Lower lobe of right lung (tissue), 2 donors: Measurements from ENCODE around the gene CHST13. TPM values are rescaled to one million over a fixed set of nuclear protein-coding genes. Genes with fewer than 3 reads are reported as not detected.
A peak's percentile ranks its signal among the peaks of the same experiment; 100 is the strongest.

Source experiments
- ATAC-seq, 2 donors: fragments of 200-7000 bp; cut with Tn5 transposase; one replicate each; pipeline ENCODE4 v1.9.1; 2020 to 2022; ENCODE audit warnings: mild to moderate bottlenecking in 2 of 2, moderate library complexity in 2 of 2
- DNase-seq: peaks from one replicate; pipeline ENCODE4 v3.0.0-alpha.2; 2020
- H3K27ac ChIP-seq: fragments of 200-600 bp; one replicate; pipeline ENCODE4 v1.8.0; 2022
- H3K27me3 ChIP-seq: fragments of 200-600 bp; one replicate; pipeline ENCODE4 v1.8.0; 2022; ENCODE audit warnings: low read depth
- H3K36me3 ChIP-seq: fragments of 200-600 bp; one replicate; pipeline ENCODE4 v1.8.0; 2022; ENCODE audit warnings: mild to moderate bottlenecking
- H3K4me1 ChIP-seq: fragments of 200-600 bp; one replicate; pipeline ENCODE4 v1.8.0; 2022
- H3K4me3 ChIP-seq: fragments of 200-600 bp; one replicate; pipeline ENCODE4 v1.8.0; 2022; ENCODE audit warnings: mild to moderate bottlenecking
- H3K9me3 ChIP-seq: fragments of 200-600 bp; one replicate; pipeline ENCODE4 v1.8.0; 2022
- CTCF ChIP-seq: fragments of 200-600 bp; IDR thresholded peaks from one replicate; pipeline ENCODE4 v1.8.0; 2022; ENCODE audit warnings: antibody characterized with exemption, mild to moderate bottlenecking
- intact Hi-C: fragments of 100-400 bp; cut with DNase I; formaldehyde crosslinking; loops from one replicate; pipeline ENCODE4 v1.11.0; 2022
- total RNA-seq: library from RNA; stranded (reverse); fragmentation: NEBNext Ultra II Directional; extraction: Animal tissue kit (Norgen Biotek cat#: 25700); gene quantifications from one replicate; pipeline ENCODE4 v1.2.1, GENCODE V29; 2021
- donor health status: DM: no; HTN: yes; CAD: no; lungs with severe emphysema.

Gene CHST13
- total RNA-seq, 1 donor from 2014 or later = 1.5 TPM

GRCh38 chr3:126502656-126503055 lies 21.3 kb upstream of the CHST13 start:
- DNase-seq (no peak), ATAC-seq (no peak)
- no peak for TF ChIP-seq CTCF
- Histone ChIP-seq H3K4me3 (no peak overlapping the region), H3K9me3 (no peaks in the 10 kb centered on the region), H3K36me3 (no peaks in the 10 kb centered on the region), H3K27me3 (no peaks in the 10 kb centered on the region), H3K27ac (no peak overlapping the region), H3K4me1 (no peaks in the 10 kb centered on the region)
- intact Hi-C loops = no loop called here

GRCh38 chr3:126503701-126504100 lies 20.3 kb upstream of the CHST13 start:
- intact Hi-C loops = no loop called here
- no peak overlapping the region for H3K27ac ChIP-seq
- no peaks in the 10 kb centered on the region for H3K9me3 ChIP-seq
- DNase-seq (no peak), ATAC-seq (no peak)
- no peaks in the 10 kb centered on the region for H3K4me1 ChIP-seq
- TF ChIP-seq CTCF = no peak
- H3K27me3 ChIP-seq = no peaks in the 10 kb centered on the region
- no peaks in the 10 kb centered on the region for H3K36me3 ChIP-seq
- H3K4me3 ChIP-seq = no peak overlapping the region

- no peak for ATAC-seq
- intact Hi-C loops = no loop called here
- no peak overlapping the region for H3K27ac ChIP-seq
- TF ChIP-seq CTCF = no peak
- H3K36me3 ChIP-seq = no peaks in the 10 kb centered on the region
- DNase-seq = peak; percentile 26
- H3K4me1 ChIP-seq = no peaks in the 10 kb centered on the region
- no peak overlapping the region for H3K4me3 ChIP-seq
- H3K9me3 ChIP-seq = no peaks in the 10 kb centered on the region
- H3K27me3 ChIP-seq = no peaks in the 10 kb centered on the region
These were observed 16.1 kb upstream of the CHST13 start for GRCh38 chr3:126507886-126508285.

- Histone ChIP-seq H3K4me3 (no peak overlapping the region), H3K9me3 (no peaks in the 10 kb centered on the region), H3K27me3 (no peaks in the 10 kb centered on the region), H3K4me1 (no peaks in the 10 kb centered on the region), H3K27ac (no peak overlapping the region), H3K36me3 (no peaks in the 10 kb centered on the region)
- DNase-seq = peak; percentile 43
- TF ChIP-seq CTCF = no peak
- ATAC-seq = peak; percentile 38 to 44
- intact Hi-C loops = no loop called here
These were observed 15.4 kb upstream of the CHST13 start for GRCh38 chr3:126508564-126508964.

- Histone ChIP-seq H3K27ac (no peak overlapping the region), H3K4me1 (no peaks in the 10 kb centered on the region), H3K36me3 (no peaks in the 10 kb centered on the region), H3K27me3 (no peaks in the 10 kb centered on the region), H3K4me3 (no peak overlapping the region), H3K9me3 (no peaks in the 10 kb centered on the region)
- DNase-seq (peak; percentile 31), ATAC-seq (no peak)
- intact Hi-C loops = no loop called here
- TF ChIP-seq CTCF = no peak
These were observed 14.2 kb upstream of the CHST13 start for GRCh38 chr3:126509597-126510307.
